ENCODE measurements around the gene SEPTIN1. TPM values are rescaled to one million over a fixed set of nuclear protein-coding genes. Genes with fewer than 3 reads are reported as not detected.

The SEPTIN1 gene
- total RNA-seq, 4 donors from 2014 or later, result 2.8 to 9.8 (median 4.8) TPM

GRCh38 chr16:30429418-30429677 lies 47.0 kb upstream of the SEPTIN1 start:
- 0 to 1% methylated on average over 2 to 10 of the region's 11 CpGs for WGBS, 2 donors (ENCODE audit: low coverage in 1 of 2)
- intact Hi-C loops (cut with DNase I; ENCODE audit: low total_unique reads) (no loop called here), in situ Hi-C loops (cut with MboI; ENCODE audit: low pct_ligation_motif_present in 1 of 4, low pct_unique_long_range_greater_than_20kb in 1 of 4, low sequenced_read_pairs in 3 of 4) (loop anchor here in 1 of 4 donors (25.0 kb wide), 1 partner anchor 133 kb away; the partner anchor contains the start of genes ZNF688 and ZNF764)
- Histone ChIP-seq H3K4me1 (peaks cover 0 to 23% (median 17%) of the 10 kb centered on the region in 4 donors), H3K27me3 (no peaks in the 10 kb centered on the region), H3K9me3 (no peaks in the 10 kb centered on the region), H3K27ac (peak overlapping the region; percentile 88 to 92 (median 90)), H3K36me3 (no peaks in the 10 kb centered on the region), H3K4me3 (peak overlapping the region; percentile 51 to 70 (median 64))
- no peak for TF ChIP-seq EP300 (IDR thresholded peaks at IDR 0.05; ENCODE audit: low read depth)
- TF ChIP-seq CTCF (IDR thresholded peaks at IDR 0.05), result no peak
- no peak for TF ChIP-seq POLR2A (IDR thresholded peaks at IDR 0.05)
- no peak for TF ChIP-seq POLR2AphosphoS5 (IDR thresholded peaks at IDR 0.05)
- no peak for DNase-seq

GRCh38 chr16:30428055-30428454 lies 45.7 kb upstream of the SEPTIN1 start:
- Histone ChIP-seq H3K27me3 (no peaks in the 10 kb centered on the region), H3K36me3 (peaks cover 0 to 13% (median 5%) of the 10 kb centered on the region in 4 donors), H3K4me1 (peaks cover 0 to 23% (median 17%) of the 10 kb centered on the region in 4 donors), H3K9me3 (no peaks in the 10 kb centered on the region), H3K4me3 (no peak overlapping the region), H3K27ac (peak overlapping the region in 1 of 4 donors; percentile 89)
- TF ChIP-seq POLR2A (IDR thresholded peaks at IDR 0.05), result no peak
- no peak for TF ChIP-seq POLR2AphosphoS5 (IDR thresholded peaks at IDR 0.05)
- TF ChIP-seq CTCF (IDR thresholded peaks at IDR 0.05), result no peak
- TF ChIP-seq EP300 (IDR thresholded peaks at IDR 0.05; ENCODE audit: low read depth), result no peak
- DNase-seq, result no peak
- in situ Hi-C loops (cut with MboI; ENCODE audit: low pct_ligation_motif_present in 1 of 4, low pct_unique_long_range_greater_than_20kb in 1 of 4, low sequenced_read_pairs in 3 of 4) (loop anchor here in 1 of 4 donors (25.0 kb wide), 1 partner anchor 134 kb away; the partner anchor contains the start of genes ZNF688 and ZNF764), intact Hi-C loops (cut with DNase I; ENCODE audit: low total_unique reads) (no loop called here)
- 91 to 94% methylated on average over 4 of the region's 4 CpGs for WGBS, 2 donors (ENCODE audit: low coverage in 1 of 2)

- H3K4me1 ChIP-seq, result peaks cover 3 to 15% (median 12%) of the 10 kb centered on the region in 4 donors
- in situ Hi-C loops (cut with MboI; ENCODE audit: low pct_ligation_motif_present in 1 of 4, low pct_unique_long_range_greater_than_20kb in 1 of 4, low sequenced_read_pairs in 3 of 4) (loop anchor here (25.0 kb wide), 2 partner anchors 309 to 334 kb away; partner anchors contain the start of genes GDPD3 (in 2 of the 4), MAPK3 (in 2 of the 4), PPP4C (in 2 of the 4) and TBX6 (in 2 of the 4)), intact Hi-C loops (cut with DNase I; ENCODE audit: low total_unique reads) (no loop called here)
- no peaks in the 10 kb centered on the region for H3K27me3 ChIP-seq
- no peaks in the 10 kb centered on the region for H3K9me3 ChIP-seq
- no peak overlapping the region for H3K27ac ChIP-seq
- no peak overlapping the region for H3K4me3 ChIP-seq
- 60 to 69% methylated on average over 4 to 5 of the region's 5 CpGs for WGBS, 2 donors (ENCODE audit: low coverage in 1 of 2)
- TF ChIP-seq POLR2A (IDR thresholded peaks at IDR 0.05) (no peak), CTCF (IDR thresholded peaks at IDR 0.05) (no peak), POLR2AphosphoS5 (IDR thresholded peaks at IDR 0.05) (no peak), EP300 (IDR thresholded peaks at IDR 0.05; ENCODE audit: low read depth) (no peak)
- DNase-seq, result no peak
- H3K36me3 ChIP-seq, result peaks cover 0 to 22% (median 10%) of the 10 kb centered on the region in 4 donors
Observed at GRCh38 chr16:30421010-30421409, 38.6 kb upstream of the SEPTIN1 start.

GRCh38 chr16:30418350-30419181 lies 36.2 kb upstream of the SEPTIN1 start:
- H3K27me3 ChIP-seq, result no peaks in the 10 kb centered on the region
- peak; percentile 50 for DNase-seq
- H3K9me3 ChIP-seq, result no peaks in the 10 kb centered on the region
- in situ Hi-C loops (cut with MboI; ENCODE audit: low pct_ligation_motif_present in 1 of 4, low pct_unique_long_range_greater_than_20kb in 1 of 4, low sequenced_read_pairs in 3 of 4), result loop anchor here (25.0 kb wide), 2 partner anchors 306 to 331 kb away; partner anchors contain the start of genes GDPD3 (in 2 of the 4), MAPK3 (in 2 of the 4), PPP4C (in 2 of the 4) and TBX6 (in 2 of the 4)
- intact Hi-C loops (cut with DNase I; ENCODE audit: low total_unique reads), result no loop called here
- H3K4me3 ChIP-seq, result peak overlapping the region; percentile 1 to 67 (median 54)
- peaks cover 0 to 18% (median 6%) of the 10 kb centered on the region in 4 donors for H3K36me3 ChIP-seq
- H3K4me1 ChIP-seq, result peaks cover 3 to 15% (median 12%) of the 10 kb centered on the region in 4 donors
- 51 to 60% methylated on average over 5 to 31 of the region's 31 CpGs for whole genome bisulfite sequencing, 2 donors (ENCODE audit: low coverage in 1 of 2)
- peak overlapping the region; percentile 87 to 89 (median 88) for H3K27ac ChIP-seq
- TF ChIP-seq CTCF (IDR thresholded peaks at IDR 0.05) (peak in 1 of 5 experiments; percentile 0), POLR2AphosphoS5 (IDR thresholded peaks at IDR 0.05) (no peak)

All from transverse colon (tissue), 4 donors.